GM12874 (cell line): ENCODE measurements around the gene MBL2.

Experiments used
- TF ChIP-seq, protein P1 (sequence below): IDR thresholded peaks from 2 replicates; pipeline ENCODE4 v1.5.1; 2011; ENCODE audit warnings: low read depth, mild to moderate bottlenecking, control low read depth, low read length, moderate library complexity; ENCODE audit not compliant: insufficient read depth

MBL2 gene

DNA sequence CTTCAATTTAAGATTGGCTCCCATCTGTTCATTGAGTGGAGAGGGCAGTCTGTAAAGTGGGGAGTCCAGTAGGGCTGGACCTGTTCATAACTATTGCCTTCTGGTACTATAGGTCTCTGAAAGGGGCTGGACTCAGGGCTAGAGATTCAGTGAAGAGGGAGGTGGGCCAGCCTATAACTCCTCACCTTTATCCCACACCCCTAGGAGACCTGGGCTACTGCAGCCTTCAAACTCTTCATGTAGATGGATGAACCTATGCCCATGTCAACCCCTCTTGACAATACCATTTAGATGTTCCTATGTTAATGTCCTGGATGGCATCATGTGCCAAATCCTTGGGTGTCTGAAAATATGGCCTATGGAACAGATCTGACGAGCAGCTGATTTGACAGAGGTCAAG lies 22.0 kb downstream of the MBL2 start:
- TF ChIP-seq, protein P1, sequence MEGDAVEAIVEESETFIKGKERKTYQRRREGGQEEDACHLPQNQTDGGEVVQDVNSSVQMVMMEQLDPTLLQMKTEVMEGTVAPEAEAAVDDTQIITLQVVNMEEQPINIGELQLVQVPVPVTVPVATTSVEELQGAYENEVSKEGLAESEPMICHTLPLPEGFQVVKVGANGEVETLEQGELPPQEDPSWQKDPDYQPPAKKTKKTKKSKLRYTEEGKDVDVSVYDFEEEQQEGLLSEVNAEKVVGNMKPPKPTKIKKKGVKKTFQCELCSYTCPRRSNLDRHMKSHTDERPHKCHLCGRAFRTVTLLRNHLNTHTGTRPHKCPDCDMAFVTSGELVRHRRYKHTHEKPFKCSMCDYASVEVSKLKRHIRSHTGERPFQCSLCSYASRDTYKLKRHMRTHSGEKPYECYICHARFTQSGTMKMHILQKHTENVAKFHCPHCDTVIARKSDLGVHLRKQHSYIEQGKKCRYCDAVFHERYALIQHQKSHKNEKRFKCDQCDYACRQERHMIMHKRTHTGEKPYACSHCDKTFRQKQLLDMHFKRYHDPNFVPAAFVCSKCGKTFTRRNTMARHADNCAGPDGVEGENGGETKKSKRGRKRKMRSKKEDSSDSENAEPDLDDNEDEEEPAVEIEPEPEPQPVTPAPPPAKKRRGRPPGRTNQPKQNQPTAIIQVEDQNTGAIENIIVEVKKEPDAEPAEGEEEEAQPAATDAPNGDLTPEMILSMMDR = no peak

DNA sequence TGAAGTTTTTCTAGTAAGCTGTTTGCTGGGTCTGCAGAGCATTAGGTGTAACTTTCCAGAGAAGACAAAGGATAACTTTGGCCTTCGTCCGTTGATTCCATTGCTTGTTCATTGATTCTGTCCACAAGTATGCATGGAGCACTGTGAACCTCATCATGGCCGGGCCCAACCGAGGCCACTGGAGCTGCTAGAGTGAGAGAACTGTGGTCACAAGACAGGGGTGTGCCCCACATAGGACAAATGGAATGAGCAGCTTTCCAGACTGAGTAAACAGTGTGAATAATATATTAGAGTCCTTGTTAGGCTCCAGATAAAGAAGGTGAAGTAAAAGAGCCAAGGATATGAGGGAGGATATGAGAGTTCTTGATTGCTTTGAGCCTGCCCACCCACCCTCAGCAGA lies 24.9 kb downstream of the MBL2 start:
- TF ChIP-seq, protein P1 = no peak

DNA sequence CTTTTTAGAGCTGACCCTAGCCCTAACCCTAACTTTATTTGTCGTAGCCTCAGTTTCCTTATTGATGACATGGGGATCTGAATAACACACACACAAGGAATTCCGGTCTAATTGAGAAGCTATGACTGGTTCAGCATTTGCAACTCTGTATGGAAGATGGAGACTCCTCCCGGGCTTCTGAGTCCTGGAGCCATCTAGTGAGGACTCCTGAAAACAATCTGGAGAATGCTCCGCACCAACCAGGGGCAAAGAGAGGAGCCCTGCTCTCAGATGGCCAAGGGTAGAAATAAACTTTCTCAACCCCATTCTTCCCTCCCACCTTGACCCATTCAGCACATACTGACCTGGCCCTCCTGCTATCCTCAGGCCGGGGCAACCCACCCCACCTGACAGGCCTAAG lies 26.4 kb downstream of the MBL2 start:
- TF ChIP-seq, protein P1 = no peak

DNA sequence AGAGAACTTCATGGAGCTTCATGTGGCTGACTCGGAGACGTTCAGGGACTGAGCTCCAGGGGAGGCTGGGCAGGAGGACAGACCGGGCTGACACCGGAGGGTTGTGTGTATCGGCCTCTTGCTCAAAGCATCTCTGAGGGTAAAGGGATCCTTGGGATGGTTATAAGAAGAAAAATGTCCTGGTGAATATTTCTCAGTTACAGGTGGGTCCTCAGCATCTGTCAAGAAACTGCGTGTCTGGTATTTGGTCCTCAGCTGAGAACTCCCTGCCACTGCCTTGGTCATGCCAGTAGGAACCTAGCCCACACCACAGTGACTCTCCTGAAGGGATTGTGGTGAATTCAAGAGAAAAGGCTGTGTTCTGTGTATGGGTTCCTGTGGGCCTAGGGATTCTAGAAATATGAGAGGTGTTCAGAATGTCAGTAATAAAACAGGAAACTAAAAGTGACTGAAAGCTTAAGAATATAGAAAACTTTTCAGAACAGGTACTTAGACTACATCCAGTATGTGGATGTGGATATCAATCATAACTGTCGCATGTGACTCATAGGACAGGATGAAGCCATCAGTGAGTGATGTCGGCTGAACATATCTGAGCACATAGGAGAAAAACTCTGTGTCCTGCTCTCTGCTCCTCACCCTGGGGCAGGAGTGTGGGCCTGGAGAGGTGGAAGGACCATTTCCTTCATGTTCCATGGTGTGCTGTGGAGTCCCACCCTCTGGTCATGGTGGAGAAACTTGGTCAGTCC lies 28.4 kb downstream of the MBL2 start:
- TF ChIP-seq, protein P1 = no peak

DNA sequence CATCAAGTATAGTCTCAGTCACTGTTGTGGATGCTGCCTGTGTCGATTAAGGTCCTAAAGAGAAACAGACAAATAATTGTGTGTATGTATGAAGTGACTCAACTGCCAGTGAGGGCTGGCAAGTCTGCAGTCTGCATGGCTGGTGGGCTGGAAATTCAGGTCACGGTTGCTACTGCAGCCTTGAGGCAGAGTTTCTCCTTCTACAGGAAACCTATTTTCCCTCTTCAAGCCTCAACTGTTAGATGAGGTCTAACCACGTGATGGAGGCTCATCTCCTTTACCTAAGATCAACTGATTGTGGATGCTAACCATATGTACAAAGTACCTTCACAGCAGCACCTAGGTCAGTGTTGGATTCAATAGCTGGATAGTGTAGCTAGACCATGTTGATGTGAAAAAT lies 29.9 kb downstream of the MBL2 start:
- TF ChIP-seq, protein P1 = no peak

DNA sequence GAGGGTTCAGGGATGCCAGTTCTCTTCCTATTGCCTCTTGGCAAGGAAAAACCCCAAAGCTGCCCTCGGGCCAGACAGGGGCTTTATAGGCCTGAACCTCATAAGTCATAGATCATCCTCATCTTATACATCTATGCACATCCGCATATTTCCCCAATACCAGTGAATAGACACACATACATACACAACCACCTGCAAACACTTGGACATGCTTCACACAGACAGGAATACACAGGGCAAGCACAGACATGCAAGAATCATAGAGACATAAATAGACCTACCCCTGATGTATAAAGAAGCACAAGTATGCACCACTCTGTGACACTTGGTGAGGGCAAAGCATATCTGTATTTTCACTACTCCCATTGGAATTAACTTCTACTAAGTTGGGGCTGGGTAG lies 30.7 kb downstream of the MBL2 start:
- TF ChIP-seq, protein P1 = no peak

DNA sequence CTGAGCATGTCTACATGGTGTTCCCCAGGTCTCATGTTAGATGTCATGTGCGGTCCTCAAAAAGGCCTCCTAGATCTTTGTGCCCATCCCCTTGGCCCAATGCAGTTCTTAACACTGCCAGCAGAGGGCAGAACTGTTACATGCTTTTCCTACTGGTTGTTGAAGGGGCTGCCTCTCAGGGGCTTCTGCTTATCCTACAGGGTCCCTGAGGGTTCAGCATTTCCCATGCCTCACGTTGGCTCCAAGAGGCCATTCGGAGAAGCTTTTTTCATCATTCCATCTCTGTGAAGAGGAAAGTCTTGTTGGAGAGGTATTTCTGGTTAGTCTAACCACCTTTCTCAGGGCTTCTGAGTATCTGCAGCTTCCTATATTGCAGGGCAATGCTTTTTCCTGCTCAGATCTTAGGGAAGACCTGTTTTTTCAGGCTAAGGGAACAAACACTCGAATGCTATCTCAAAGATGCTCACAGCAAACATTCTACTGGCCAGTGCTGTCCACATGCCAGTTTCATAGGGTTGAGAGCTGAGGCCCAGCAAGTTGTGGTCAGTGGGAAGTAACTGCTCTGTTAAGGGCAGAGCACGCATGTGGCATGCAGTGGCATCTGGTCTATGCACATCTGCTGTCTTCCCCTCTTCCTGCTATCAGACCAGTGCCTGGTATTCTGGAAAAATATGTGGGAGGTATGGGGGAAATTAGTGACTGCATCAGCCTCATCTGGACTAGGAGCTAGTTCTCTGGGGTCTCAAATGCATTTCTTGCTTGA lies 31.5 kb downstream of the MBL2 start:
- TF ChIP-seq, protein P1 = peak; percentile 85
